Tibial artery (tissue), 4 donors: ENCODE data around the gene LY6G5B.

Experiments
- DNase-seq, 2 donors: peaks; one replicate each; pipeline ENCODE4 v3.0.0-alpha.2; 2019
- H3K27ac ChIP-seq, 2 donors: fragments of 200-600 bp; sonication (generic) in 1 of 2; 1 replicate in 1 of 2; 2 replicates in 1 of 2; pipeline ENCODE4 v1.5.1; 2018 to 2019; ENCODE audit warnings: mild to moderate bottlenecking in 1 of 2
- H3K27me3 ChIP-seq, 2 donors: fragments of 200-600 bp; sonication (generic) in 1 of 2; one replicate each; pipeline versions ENCODE4 v1.5.1 to v1.6.0; 2016 to 2019
- H3K36me3 ChIP-seq, 3 donors: fragments of 200-600 bp; sonication (generic) in 2 of 3; one replicate each; pipeline ENCODE4 v1.5.1; 2016 to 2019; ENCODE audit warnings: mild to moderate bottlenecking in 2 of 3
- H3K4me1 ChIP-seq, 4 donors: fragments of 200-600 bp; sonication (generic) in 2 of 4; 1 replicate in 3 of 4; 2 replicates in 1 of 4; pipeline ENCODE4 v1.5.1; 2016 to 2019
- H3K4me3 ChIP-seq, 2 donors: fragments of 200-600 bp; sonication (generic) in 1 of 2; 1 replicate in 1 of 2; 2 replicates in 1 of 2; pipeline ENCODE4 v1.5.1; 2018 to 2019; ENCODE audit warnings: mild to moderate bottlenecking in 2 of 2
- H3K9me3 ChIP-seq, 3 donors: fragments of 200-600 bp; sonication (generic) in 1 of 3; one replicate each; pipeline ENCODE4 v1.5.1; 2016 to 2019
- intact Hi-C: fragments of 100-400 bp; cut with DNase I; formaldehyde crosslinking; loops from one replicate; pipeline ENCODE4 v1.15.0; 2023; ENCODE audit warnings: low total_unique reads
- TF ChIP-seq, protein P1 (sequence below), 2 experiments: fragments of 200-600 bp in 1 of 2; fragments of 450-650 bp in 1 of 2; IDR thresholded peaks; one replicate each; pipeline ENCODE4 v1.5.1; 2017 to 2019; ENCODE audit warnings: antibody characterized with exemption in 2 of 2, mild to moderate bottlenecking in 1 of 2, moderate library complexity in 1 of 2

LY6G5B gene

DNA sequence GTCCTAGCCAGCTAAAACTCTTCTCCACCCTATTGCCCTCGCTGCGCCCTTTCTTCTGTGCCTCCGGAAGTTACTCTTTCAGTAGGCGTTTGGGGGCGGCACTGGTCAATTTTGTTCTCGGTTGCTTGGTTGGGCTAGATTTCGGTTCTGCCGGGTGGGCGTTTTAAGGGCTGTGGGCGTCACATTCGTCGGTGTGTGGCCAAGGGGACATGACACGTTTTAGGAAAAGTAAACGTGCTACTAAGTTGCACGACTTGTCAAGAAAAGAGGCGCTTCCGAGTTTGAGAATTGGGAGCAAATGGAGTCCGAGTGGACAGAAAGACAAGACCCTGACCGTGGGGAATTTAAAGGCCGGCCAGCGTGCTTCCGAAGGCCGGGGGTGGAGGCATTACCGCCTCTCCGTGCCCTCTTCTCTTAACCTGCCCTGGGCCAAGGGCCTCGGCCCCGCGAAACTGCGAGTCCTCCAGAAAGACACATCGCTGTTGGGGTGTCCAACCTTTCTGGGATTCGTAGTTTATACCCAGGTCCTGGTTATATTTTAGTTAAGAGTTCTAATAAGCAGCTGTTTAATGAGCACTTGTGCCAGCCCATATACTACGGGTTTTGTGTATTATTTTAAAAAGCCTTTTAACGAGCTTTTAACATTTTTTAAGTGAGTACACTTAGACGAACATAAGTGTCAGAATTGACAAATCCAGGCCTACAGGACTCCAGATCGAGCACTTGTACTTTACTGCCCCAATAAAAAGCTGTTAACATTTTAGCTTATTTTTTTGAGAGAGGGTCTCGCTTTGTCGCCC, 16.7 kb upstream of the LY6G5B start:
- no peaks in the 10 kb centered on the region for H3K9me3 ChIP-seq
- peak; percentile 93 to 94 for DNase-seq
- TF ChIP-seq, protein P1, sequence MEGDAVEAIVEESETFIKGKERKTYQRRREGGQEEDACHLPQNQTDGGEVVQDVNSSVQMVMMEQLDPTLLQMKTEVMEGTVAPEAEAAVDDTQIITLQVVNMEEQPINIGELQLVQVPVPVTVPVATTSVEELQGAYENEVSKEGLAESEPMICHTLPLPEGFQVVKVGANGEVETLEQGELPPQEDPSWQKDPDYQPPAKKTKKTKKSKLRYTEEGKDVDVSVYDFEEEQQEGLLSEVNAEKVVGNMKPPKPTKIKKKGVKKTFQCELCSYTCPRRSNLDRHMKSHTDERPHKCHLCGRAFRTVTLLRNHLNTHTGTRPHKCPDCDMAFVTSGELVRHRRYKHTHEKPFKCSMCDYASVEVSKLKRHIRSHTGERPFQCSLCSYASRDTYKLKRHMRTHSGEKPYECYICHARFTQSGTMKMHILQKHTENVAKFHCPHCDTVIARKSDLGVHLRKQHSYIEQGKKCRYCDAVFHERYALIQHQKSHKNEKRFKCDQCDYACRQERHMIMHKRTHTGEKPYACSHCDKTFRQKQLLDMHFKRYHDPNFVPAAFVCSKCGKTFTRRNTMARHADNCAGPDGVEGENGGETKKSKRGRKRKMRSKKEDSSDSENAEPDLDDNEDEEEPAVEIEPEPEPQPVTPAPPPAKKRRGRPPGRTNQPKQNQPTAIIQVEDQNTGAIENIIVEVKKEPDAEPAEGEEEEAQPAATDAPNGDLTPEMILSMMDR (IDR thresholded peaks at IDR 0.05): no peak
- H3K27me3 ChIP-seq: no peaks in the 10 kb centered on the region
- H3K27ac ChIP-seq: peak overlapping the region; percentile 95 to 98
- H3K4me3 ChIP-seq: peak overlapping the region; percentile 78 to 85
- H3K36me3 ChIP-seq: peaks cover 20 to 56% (median 24%) of the 10 kb centered on the region in 3 donors
- H3K4me1 ChIP-seq: peaks cover 0 to 43% (median 26%) of the 10 kb centered on the region in 4 donors
- intact Hi-C loops: no loop called here

DNA sequence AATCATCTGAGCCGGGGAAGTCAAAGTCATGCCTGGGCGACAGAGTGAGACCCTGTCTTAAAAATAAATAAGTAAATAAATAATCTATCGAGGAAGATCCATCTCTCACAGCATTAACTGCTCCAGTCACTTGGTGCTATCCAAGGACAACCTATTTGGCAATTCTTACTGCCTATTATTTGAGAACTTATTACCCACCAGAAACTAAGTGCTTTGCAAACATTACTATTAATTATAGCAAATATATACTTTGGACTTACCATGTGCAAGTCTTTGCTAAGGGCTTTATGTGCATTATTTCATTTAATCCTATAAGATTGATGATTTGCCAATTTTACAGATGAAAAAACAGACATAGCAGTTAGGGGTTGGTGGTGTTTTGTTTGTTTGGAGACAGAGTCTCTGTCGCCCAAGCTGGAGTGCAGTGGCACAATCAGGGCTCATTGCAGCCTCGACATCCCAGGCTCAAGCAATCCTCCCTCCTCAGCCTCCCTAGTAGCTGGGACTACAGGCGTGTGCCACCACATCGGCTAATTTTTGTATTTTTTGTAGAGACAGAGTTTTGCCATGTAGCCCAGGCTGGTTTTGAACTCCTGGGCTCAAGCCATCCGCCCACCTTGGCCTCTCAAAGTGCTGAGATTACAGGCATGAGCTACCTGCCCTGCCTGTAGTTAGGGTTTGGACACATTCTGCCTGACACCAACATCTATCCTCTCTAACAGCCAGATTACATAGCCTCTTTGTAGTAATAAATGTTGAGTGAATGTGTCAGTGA, 15.0 kb upstream of the LY6G5B start:
- Histone ChIP-seq H3K9me3 (no peaks in the 10 kb centered on the region), H3K27ac (no peak overlapping the region), H3K36me3 (peaks cover 4 to 49% (median 11%) of the 10 kb centered on the region in 3 donors), H3K27me3 (no peaks in the 10 kb centered on the region), H3K4me3 (no peak overlapping the region), H3K4me1 (peaks cover 6 to 59% (median 42%) of the 10 kb centered on the region in 4 donors)
- TF ChIP-seq, protein P1 (IDR thresholded peaks at IDR 0.05): no peak
- no peak for DNase-seq
- intact Hi-C loops: no loop called here

DNA sequence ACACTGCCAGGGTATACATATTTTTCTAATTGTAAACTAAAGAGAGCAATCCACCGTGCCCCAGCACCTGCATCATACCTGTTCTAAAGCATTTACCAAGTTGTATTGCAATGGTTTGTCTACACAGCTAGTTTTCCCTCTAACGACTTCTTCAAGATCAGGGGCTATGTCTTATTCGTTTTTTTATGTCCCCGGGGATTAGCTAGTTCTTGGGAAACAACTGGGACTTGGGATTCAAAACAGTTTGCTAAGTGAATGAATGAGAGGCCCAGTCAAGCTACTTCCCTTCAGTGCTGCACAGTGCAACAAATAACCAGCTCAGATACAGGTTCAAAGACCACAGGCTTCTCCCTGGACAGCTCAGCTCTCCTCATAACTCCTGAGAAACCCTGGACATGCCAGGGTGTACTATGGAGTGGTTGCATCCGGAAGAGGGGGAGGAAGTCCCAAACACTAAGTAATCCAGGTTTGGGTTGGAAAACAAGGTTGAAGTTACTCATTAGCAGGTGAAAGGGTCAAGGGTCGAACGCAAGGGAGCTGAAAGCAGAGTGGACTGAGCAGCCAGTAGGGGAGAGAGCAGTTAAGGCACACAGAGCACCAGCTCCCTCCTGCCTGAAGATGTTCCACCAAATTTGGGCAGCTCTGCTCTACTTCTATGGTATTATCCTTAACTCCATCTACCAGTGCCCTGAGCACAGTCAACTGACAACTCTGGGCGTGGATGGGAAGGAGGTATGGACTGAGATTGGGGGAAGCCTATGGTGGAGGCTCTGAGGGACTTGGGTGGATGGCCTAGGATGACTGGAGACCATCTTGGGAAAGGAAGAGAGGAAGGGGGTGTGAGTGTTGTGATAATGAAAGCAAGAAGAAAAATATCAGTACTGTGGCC, 14.2 kb upstream of the LY6G5B start, which contains the start of gene APOM:
TSS of gene APOM (plus strand) at position 546 of the 889 bp plus-strand sequence. CDS start at position 619, 73 bp downstream.
- Histone ChIP-seq H3K36me3 (peaks cover 4 to 42% (median 11%) of the 10 kb centered on the region in 3 donors), H3K4me3 (no peak within 1 kb of the TSS), H3K4me1 (peaks cover 6 to 60% (median 41%) of the 10 kb centered on the region in 4 donors), H3K27me3 (no peaks in the 10 kb centered on the region), H3K9me3 (no peaks in the 10 kb centered on the region), H3K27ac (no peak within 1 kb of the TSS)
- DNase-seq: no peak
- intact Hi-C loops: no loop called here
- TF ChIP-seq, protein P1 (IDR thresholded peaks at IDR 0.05): no peak

DNA sequence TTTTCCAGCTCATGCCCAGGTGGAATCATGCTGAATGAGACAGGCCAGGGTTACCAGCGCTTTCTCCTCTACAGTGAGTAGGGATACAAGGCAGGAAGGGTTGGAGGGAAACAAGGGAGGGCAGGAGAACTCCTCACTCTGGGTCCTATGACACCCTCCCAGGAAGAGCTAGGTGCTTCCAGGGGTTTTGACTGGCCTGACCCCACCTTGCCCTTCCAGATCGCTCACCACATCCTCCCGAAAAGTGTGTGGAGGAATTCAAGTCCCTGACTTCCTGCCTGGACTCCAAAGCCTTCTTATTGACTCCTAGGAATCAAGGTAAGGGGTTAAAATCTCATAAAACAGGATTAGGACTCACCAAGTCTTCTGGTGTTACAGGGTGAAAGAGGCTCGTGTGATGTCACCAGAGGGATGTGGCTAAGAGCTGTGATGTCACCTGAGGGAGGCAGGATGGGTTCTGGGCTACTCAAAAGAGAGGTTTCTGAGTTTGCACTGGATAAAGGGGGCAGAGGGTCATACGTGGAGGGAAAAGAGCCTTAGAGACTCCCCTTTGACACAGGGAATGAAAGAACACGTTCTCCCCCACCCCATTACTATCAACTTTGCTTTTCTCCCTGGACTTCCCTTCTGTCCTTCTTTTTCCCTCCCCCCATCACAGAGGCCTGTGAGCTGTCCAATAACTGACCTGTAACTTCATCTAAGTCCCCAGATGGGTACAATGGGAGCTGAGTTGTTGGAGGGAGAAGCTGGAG, 12.2 kb upstream of the LY6G5B start:
- Histone ChIP-seq H3K4me1 (peaks cover 6 to 63% (median 42%) of the 10 kb centered on the region in 4 donors), H3K4me3 (no peak overlapping the region), H3K27me3 (no peaks in the 10 kb centered on the region), H3K9me3 (no peaks in the 10 kb centered on the region), H3K36me3 (peaks cover 4 to 49% (median 22%) of the 10 kb centered on the region in 3 donors), H3K27ac (peak overlapping the region in 1 of 2 donors; percentile 35)
- intact Hi-C loops: no loop called here
- TF ChIP-seq, protein P1 (IDR thresholded peaks at IDR 0.05): no peak
- no peak for DNase-seq
